AG10803 (cell line): Measurements from ENCODE around the gene SCGB3A1.

Experiments used
- DNase-seq: peaks from one replicate; pipeline ENCODE4 v3.0.0; 2010; ENCODE audit warnings: low read depth
- H3K4me3 ChIP-seq: 2 replicates; pipeline ENCODE4 v1.5.1; 2011; ENCODE audit warnings: mild to moderate bottlenecking, low read length, control low read depth
- CTCF ChIP-seq: conservative IDR thresholded peaks from 2 replicates; pipeline ENCODE4 v1.5.1; 2011; ENCODE audit warnings: mild to moderate bottlenecking, low read length, control low read depth, inconsistent platforms

The SCGB3A1 gene

GRCh38 chr5:180586870-180587269 is 4.4 kb downstream of the SCGB3A1 start:
- no peak for TF ChIP-seq CTCF

GRCh38 chr5:180586204-180586603 is 5.1 kb downstream of the SCGB3A1 start:
- TF ChIP-seq CTCF: no peak
- DNase-seq: no peak
- H3K4me3 ChIP-seq: no peak overlapping the region

More at GRCh38 chr5:180586870-180587269, 4.4 kb downstream of the SCGB3A1 start:
- H3K4me3 ChIP-seq: no peak overlapping the region
- DNase-seq: no peak

GRCh38 chr5:180583738-180584137 is 7.6 kb downstream of the SCGB3A1 start:
- TF ChIP-seq CTCF: no peak
- no peak for DNase-seq
- no peak overlapping the region for H3K4me3 ChIP-seq

GRCh38 chr5:180580681-180581080 is 10.6 kb downstream of the SCGB3A1 start:
- H3K4me3 ChIP-seq: no peak overlapping the region
- no peak for TF ChIP-seq CTCF
- no peak for DNase-seq

GRCh38 chr5:180575571-180575970 is 15.7 kb downstream of the SCGB3A1 start:
- peak; percentile 1 for DNase-seq
- no peak for TF ChIP-seq CTCF
- no peak overlapping the region for H3K4me3 ChIP-seq

GRCh38 chr5:180568914-180569313 is 22.4 kb downstream of the SCGB3A1 start:
- no peak for TF ChIP-seq CTCF
- DNase-seq: no peak
- H3K4me3 ChIP-seq: no peak overlapping the region

GRCh38 chr5:180563994-180564393 is 27.3 kb downstream of the SCGB3A1 start:
- DNase-seq: no peak
- no peak overlapping the region for H3K4me3 ChIP-seq
- TF ChIP-seq CTCF: no peak
